ENCODE results near the gene SLC25A39. TPM values are rescaled to one million over a fixed set of nuclear protein-coding genes. Genes with fewer than 3 reads are reported as not detected.

Gene SLC25A39
- total and polyA plus RNA-seq, 9 of the 15 experiments (the other 6 are each of a cell fraction or from before 2014, with no cell fraction given) = 4.8 to 267 (median 140) TPM

DNA sequence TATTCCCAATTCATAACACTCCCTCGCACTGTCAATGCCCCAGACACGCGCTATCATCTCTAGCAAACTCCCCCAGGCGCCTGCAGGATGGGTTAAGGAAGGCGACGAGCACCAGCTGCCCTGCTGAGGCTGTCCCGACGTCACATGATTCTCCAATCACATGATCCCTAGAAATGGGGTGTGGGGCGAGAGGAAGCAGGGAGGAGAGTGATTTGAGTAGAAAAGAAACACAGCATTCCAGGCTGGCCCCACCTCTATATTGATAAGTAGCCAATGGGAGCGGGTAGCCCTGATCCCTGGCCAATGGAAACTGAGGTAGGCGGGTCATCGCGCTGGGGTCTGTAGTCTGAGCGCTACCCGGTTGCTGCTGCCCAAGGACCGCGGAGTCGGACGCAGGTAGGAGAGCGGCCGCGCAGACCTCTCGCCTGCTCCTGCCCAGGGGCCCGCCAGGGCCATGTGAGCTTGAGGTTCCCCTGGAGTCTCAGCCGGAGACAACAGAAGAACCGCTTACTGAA lies 20.4 kb upstream of the SLC25A39 start, which contains the start of gene GRN (continued):
- TF ChIP-seq, protein P1, sequence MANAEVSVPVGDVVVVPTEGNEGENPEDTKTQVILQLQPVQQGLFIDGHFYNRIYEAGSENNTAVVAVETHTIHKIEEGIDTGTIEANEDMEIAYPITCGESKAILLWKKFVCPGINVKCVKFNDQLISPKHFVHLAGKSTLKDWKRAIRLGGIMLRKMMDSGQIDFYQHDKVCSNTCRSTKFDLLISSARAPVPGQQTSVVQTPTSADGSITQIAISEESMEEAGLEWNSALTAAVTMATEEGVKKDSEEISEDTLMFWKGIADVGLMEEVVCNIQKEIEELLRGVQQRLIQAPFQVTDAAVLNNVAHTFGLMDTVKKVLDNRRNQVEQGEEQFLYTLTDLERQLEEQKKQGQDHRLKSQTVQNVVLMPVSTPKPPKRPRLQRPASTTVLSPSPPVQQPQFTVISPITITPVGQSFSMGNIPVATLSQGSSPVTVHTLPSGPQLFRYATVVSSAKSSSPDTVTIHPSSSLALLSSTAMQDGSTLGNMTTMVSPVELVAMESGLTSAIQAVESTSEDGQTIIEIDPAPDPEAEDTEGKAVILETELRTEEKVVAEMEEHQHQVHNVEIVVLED (CRISPR knock-in tag; IDR thresholded peaks at IDR 0.05) = no peak
- TF ChIP-seq ZNF668 (CRISPR knock-in tag; IDR thresholded peaks at IDR 0.05) (no peak), NFIC (IDR thresholded peaks at IDR 0.05) (no peak), HDAC8 (tag; IDR thresholded peaks at IDR 0.05) (no peak), NR0B1 (IDR thresholded peaks at IDR 0.05; ENCODE audit: partially characterized antibody) (no peak), ZNF696 (CRISPR knock-in tag; conservative IDR thresholded peaks at IDR 0.05) (no peak), PHF20 (IDR thresholded peaks at IDR 0.05; ENCODE audit: partially characterized antibody) (peak; percentile 99), EZH2 (IDR thresholded peaks at IDR 0.05; ENCODE audit: borderline replicate concordance, low read depth, low read length) (no peak), MCM3 (IDR thresholded peaks at IDR 0.05) (no peak), FOXJ3 (CRISPR knock-in tag; IDR thresholded peaks at IDR 0.05) (no peak), BRCA1 (IDR thresholded peaks at IDR 0.05) (no peak), BRCA1 (CRISPR knock-in tag; IDR thresholded peaks at IDR 0.05) (no peak), U2AF1 (optimal IDR thresholded peaks at IDR 0.05; ENCODE audit: low read depth, low read length) (no peak), SMARCA5 (IDR thresholded peaks at IDR 0.05) (no peak), NRF1 (conservative IDR thresholded peaks at IDR 0.05 in 1 of 2, IDR thresholded peaks at IDR 0.05 in 1 of 2) (peak; percentile 63 to 72), CREM (IDR thresholded peaks at IDR 0.05; ENCODE audit: low read depth) (peak; percentile 67; the same call in 1 of the 2 replicates), RBM22 (IDR thresholded peaks at IDR 0.05; ENCODE audit: low read depth, low read length, poor library complexity, severe bottlenecking) (no peak), KAT2B (IDR thresholded peaks at IDR 0.05; ENCODE audit: low read depth, low read length) (no peak), IRF9 (tag; IDR thresholded peaks at IDR 0.05) (no peak), HDAC6 (IDR thresholded peaks at IDR 0.05; ENCODE audit: low read depth, low read length) (no peak), SP1 (CRISPR knock-in tag; IDR thresholded peaks at IDR 0.05) (peak; percentile 82), POLR3A (IDR thresholded peaks at IDR 0.05; ENCODE audit: borderline replicate concordance, extremely low read depth, insufficient read depth, insufficient read length) (no peak), CAMTA2 (CRISPR knock-in tag; conservative IDR thresholded peaks at IDR 0.05) (no peak), NFIX (CRISPR knock-in tag; IDR thresholded peaks at IDR 0.05; ENCODE audit: low read depth) (no peak), MAFG (tag; conservative IDR thresholded peaks at IDR 0.05) (no peak)
- TF ChIP-seq, protein P2, sequence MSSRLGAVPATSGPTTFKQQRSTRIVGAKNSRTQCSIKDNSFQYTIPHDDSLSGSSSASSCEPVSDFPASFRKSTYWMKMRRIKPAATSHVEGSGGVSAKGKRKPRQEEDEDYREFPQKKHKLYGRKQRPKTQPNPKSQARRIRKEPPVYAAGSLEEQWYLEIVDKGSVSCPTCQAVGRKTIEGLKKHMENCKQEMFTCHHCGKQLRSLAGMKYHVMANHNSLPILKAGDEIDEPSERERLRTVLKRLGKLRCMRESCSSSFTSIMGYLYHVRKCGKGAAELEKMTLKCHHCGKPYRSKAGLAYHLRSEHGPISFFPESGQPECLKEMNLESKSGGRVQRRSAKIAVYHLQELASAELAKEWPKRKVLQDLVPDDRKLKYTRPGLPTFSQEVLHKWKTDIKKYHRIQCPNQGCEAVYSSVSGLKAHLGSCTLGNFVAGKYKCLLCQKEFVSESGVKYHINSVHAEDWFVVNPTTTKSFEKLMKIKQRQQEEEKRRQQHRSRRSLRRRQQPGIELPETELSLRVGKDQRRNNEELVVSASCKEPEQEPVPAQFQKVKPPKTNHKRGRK (tag; IDR thresholded peaks at IDR 0.05) = no peak
